Mesothelial cell of epicardium (in vitro differentiated cells): ENCODE measurements around the gene NPL. TPM values are rescaled to one million over a fixed set of nuclear protein-coding genes. Genes with fewer than 3 reads are reported as not detected.

ENCODE experiments used
- DNase-seq, 2 experiments: peaks; one replicate each; pipeline ENCODE4 v3.0.0; 2021; ENCODE audit warnings: low spot score in 2 of 2; ENCODE audit not compliant: unreplicated experiment in 2 of 2
- H3K27ac Mint-ChIP-seq: 2 replicates; pipeline ENCODE4 v1.8.0; 2021; ENCODE audit warnings: mixed read lengths
- H3K27me3 Mint-ChIP-seq: 2 replicates; pipeline ENCODE4 v1.8.0; 2021; ENCODE audit warnings: low read depth, mixed read lengths
- H3K36me3 Mint-ChIP-seq: 2 replicates; pipeline ENCODE4 v1.8.0; 2021; ENCODE audit warnings: mixed read lengths
- H3K4me1 Mint-ChIP-seq: 2 replicates; pipeline ENCODE4 v1.8.0; 2021; ENCODE audit warnings: mixed read lengths
- H3K4me3 Mint-ChIP-seq: 2 replicates; pipeline ENCODE4 v1.8.0; 2021; ENCODE audit warnings: mild to moderate bottlenecking, moderate library complexity, mixed read lengths
- H3K9me3 Mint-ChIP-seq: 2 replicates; pipeline ENCODE4 v1.8.0; 2021; ENCODE audit warnings: mixed read lengths
- total RNA-seq: library from RNA; stranded (reverse); gene quantifications from 3 replicates; pipeline ENCODE4 v1.2.1, GENCODE V29; 2021
- TF ChIP-seq, protein P1 (sequence below): fragments of 200-600 bp; sonication (generic); IDR thresholded peaks from one replicate; pipeline ENCODE4 v1.5.0; 2021; ENCODE audit warnings: antibody characterized with exemption; ENCODE audit not compliant: unreplicated experiment

The NPL gene
- total RNA-seq, 1 donor from 2014 or later: 3.9 TPM

DNA sequence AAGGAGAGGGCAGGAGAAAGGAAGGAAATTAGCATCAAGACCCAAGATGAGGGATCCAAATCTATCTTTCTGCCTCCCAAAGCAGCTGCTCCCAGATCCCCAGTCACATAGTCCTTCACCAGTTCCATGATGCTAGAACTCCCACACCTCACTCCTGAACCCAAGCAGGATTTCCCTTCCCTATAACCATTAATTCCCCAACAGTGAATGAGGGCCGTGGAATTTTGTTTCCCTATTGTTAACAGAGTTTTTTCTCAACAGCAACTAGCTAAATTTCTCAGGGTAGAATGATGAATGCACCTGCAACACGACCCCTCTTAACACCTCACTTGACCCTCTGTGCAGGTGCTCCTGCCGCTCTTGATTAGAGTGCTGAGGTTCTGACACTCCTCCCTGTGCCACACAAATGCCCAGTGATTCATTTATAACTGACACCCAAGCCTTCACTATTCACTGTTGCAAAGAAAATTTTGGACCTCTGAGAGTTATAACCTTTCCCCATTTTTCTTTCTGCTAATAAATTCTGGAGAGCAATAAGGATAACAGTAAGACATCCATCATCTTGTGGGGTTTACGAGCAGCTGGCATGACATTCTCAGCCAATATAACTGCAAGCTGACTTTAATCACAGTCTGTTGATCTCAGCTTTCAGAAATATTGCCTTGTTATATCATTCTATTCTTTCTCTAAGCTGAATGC lies 25.4 kb upstream of the NPL start:
- Mint-ChIP-seq H3K27me3 (no peaks in the 10 kb centered on the region), H3K4me1 (peaks cover 12% of the 10 kb centered on the region), H3K4me3 (no peak overlapping the region), H3K9me3 (peaks cover 13% of the 10 kb centered on the region), H3K27ac (no peak overlapping the region), H3K36me3 (peaks cover 4% of the 10 kb centered on the region)
- no peak for DNase-seq
- TF ChIP-seq, protein P1, sequence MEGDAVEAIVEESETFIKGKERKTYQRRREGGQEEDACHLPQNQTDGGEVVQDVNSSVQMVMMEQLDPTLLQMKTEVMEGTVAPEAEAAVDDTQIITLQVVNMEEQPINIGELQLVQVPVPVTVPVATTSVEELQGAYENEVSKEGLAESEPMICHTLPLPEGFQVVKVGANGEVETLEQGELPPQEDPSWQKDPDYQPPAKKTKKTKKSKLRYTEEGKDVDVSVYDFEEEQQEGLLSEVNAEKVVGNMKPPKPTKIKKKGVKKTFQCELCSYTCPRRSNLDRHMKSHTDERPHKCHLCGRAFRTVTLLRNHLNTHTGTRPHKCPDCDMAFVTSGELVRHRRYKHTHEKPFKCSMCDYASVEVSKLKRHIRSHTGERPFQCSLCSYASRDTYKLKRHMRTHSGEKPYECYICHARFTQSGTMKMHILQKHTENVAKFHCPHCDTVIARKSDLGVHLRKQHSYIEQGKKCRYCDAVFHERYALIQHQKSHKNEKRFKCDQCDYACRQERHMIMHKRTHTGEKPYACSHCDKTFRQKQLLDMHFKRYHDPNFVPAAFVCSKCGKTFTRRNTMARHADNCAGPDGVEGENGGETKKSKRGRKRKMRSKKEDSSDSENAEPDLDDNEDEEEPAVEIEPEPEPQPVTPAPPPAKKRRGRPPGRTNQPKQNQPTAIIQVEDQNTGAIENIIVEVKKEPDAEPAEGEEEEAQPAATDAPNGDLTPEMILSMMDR: no peak

DNA sequence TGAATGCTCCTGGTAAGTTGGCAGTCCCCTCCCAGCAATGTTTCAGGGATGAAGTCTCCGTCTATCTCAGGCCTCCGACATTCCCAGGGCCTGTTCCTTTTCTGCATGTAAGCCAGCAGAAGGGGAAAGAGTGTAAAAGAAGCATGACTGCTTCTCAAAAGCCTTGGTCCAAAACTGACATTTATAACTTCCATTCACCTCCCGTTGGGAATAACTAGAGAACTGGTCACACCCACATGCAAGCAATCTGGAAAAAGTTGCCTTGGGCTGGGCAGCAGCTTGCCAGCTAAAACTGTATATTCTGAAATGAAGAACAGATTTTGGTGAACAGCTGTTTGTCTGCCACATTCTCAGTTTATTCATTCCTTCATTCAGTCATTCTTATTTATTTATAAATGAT lies 24.2 kb upstream of the NPL start:
- no peak for DNase-seq
- Mint-ChIP-seq H3K9me3 (peaks cover 13% of the 10 kb centered on the region), H3K27ac (no peak overlapping the region), H3K27me3 (no peaks in the 10 kb centered on the region), H3K4me3 (no peak overlapping the region), H3K4me1 (peaks cover 15% of the 10 kb centered on the region), H3K36me3 (peaks cover 4% of the 10 kb centered on the region)
- TF ChIP-seq, protein P1: no peak

- Mint-ChIP-seq H3K27ac (no peak overlapping the region), H3K4me1 (peaks cover 16% of the 10 kb centered on the region), H3K36me3 (peaks cover 4% of the 10 kb centered on the region), H3K4me3 (no peak overlapping the region), H3K9me3 (peaks cover 9% of the 10 kb centered on the region), H3K27me3 (no peaks in the 10 kb centered on the region)
- no peak for DNase-seq
- TF ChIP-seq, protein P1: no peak
Measured at GRCh38 chr1:182766050-182766449, 23.5 kb upstream of the NPL start.

DNA sequence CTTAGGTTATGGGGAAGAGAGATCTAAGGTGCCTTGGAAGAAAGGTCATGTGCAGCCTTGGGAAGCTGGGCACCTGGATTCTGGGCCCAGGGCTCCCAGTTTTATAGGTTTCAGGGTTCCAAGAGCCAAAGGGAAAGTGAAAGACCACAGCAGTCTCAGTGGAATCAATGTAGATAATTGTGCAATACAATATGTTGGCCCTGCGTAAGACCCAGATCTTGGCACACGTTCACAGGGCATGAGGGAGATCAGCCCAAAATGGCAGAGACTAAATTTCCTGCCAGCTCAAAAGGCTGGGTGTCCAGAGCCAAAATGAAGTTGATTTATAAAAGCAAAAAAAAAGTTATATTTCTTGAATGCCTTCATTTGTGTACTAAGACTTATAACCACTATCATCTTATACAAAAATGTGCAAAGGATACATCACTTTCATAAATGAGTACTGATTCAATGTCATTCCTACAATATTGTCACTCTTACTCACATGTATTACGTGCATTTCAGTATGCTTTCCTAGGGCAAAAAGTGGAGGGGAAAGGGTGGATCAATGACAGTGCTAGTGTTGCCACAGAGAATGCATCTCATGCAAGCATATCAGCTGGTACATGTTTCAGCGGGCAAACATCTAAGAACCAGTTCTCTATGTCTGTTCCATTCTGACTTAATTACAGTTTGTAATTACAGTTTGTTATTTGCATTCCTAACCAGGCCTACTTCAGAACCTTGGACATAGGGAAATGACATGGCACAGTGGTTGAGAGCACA lies 22.5 kb upstream of the NPL start:
- Mint-ChIP-seq H3K4me1 (peaks cover 16% of the 10 kb centered on the region), H3K36me3 (no peaks in the 10 kb centered on the region), H3K27me3 (no peaks in the 10 kb centered on the region), H3K9me3 (no peaks in the 10 kb centered on the region), H3K27ac (no peak overlapping the region), H3K4me3 (no peak overlapping the region)
- TF ChIP-seq, protein P1: no peak
- no peak for DNase-seq

DNA sequence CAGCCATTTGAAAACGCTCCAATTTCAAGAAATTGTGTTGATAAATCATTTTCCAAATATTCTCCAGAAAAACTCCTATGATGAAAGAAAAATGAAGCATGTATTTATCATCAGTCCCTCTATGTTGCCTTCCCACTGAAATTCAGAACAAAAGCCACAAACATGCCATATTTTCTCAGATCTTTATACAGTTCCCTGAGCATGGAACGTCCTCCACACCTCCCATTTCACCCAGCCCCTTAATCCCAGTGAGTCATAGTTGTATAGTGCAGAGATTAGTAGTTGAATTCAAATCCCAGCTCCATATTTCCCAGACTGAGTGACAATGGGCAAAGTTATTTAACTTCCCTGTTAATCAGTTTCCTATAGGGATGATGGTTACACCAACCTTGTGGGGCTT lies 20.6 kb upstream of the NPL start:
- DNase-seq: no peak
- peaks cover 15% of the 10 kb centered on the region for H3K4me1 Mint-ChIP-seq
- no peak overlapping the region for H3K27ac Mint-ChIP-seq
- TF ChIP-seq, protein P1: no peak
- H3K27me3 Mint-ChIP-seq: peaks cover under 1% of the 10 kb centered on the region
- H3K4me3 Mint-ChIP-seq: no peak overlapping the region
- no peaks in the 10 kb centered on the region for H3K36me3 Mint-ChIP-seq
- H3K9me3 Mint-ChIP-seq: peaks cover 4% of the 10 kb centered on the region
